ENCODE data around the gene FHAD1. TPM values are rescaled to one million over a fixed set of nuclear protein-coding genes. Genes with fewer than 3 reads are reported as not detected.

Gene FHAD1
- total RNA-seq, 6 donors from 2014 or later: 2.0 to 45.8 (median 12.5) TPM

GRCh38 chr1:15215116-15215515 is 31.9 kb upstream of the FHAD1 start:
- no peak for TF ChIP-seq CTCF (IDR thresholded peaks at IDR 0.05)
- no peak for TF ChIP-seq POLR2A (IDR thresholded peaks at IDR 0.05)
- TF ChIP-seq POLR2AphosphoS5 (IDR thresholded peaks at IDR 0.05): no peak
- TF ChIP-seq EP300 (IDR thresholded peaks at IDR 0.05): no peak
- Histone ChIP-seq H3K27me3 (no peaks in the 10 kb centered on the region), H3K27ac (peak overlapping the region; percentile 28 to 58 (median 54)), H3K9me3 (no peaks in the 10 kb centered on the region), H3K36me3 (peaks cover 0 to 19% (median 2%) of the 10 kb centered on the region in 4 donors), H3K4me3 (no peak overlapping the region), H3K4me1 (peaks cover 27 to 50% (median 30%) of the 10 kb centered on the region in 4 donors)
- ATAC-seq (ENCODE audit: low FRiP score in 2 of 2) (no peak), DNase-seq (peak in 1 of 2 donors; percentile 70)
- 85% methylated on average over 18 to 23 of the region's 23 CpGs for WGBS, 2 donors

GRCh38 chr1:15217654-15218053 is 29.4 kb upstream of the FHAD1 start:
- TF ChIP-seq POLR2AphosphoS5 (IDR thresholded peaks at IDR 0.05) (no peak), CTCF (IDR thresholded peaks at IDR 0.05) (no peak)
- no peaks in the 10 kb centered on the region for H3K27me3 ChIP-seq
- ATAC-seq (ENCODE audit: low FRiP score in 2 of 2) (no peak), DNase-seq (no peak)
- WGBS, 2 donors: 100% methylated on average over 1 of the region's 1 CpG
- peaks cover 23 to 40% (median 24%) of the 10 kb centered on the region in 4 donors for H3K4me1 ChIP-seq
- peaks cover 0 to 19% (median 2%) of the 10 kb centered on the region in 4 donors for H3K36me3 ChIP-seq
- no peak overlapping the region for H3K4me3 ChIP-seq
- peak overlapping the region in 2 of 4 donors; percentile 22 to 36 for H3K27ac ChIP-seq
- H3K9me3 ChIP-seq: no peaks in the 10 kb centered on the region

- H3K27me3 ChIP-seq: no peaks in the 10 kb centered on the region
- TF ChIP-seq EP300 (IDR thresholded peaks at IDR 0.05): peak in 1 of 4 donors; percentile 25
- TF ChIP-seq CTCF (IDR thresholded peaks at IDR 0.05): no peak
- TF ChIP-seq POLR2A (IDR thresholded peaks at IDR 0.05): no peak
- no peak for TF ChIP-seq POLR2AphosphoS5 (IDR thresholded peaks at IDR 0.05)
- no peaks in the 10 kb centered on the region for H3K9me3 ChIP-seq
- H3K36me3 ChIP-seq: peaks cover 0 to 19% (median 2%) of the 10 kb centered on the region in 4 donors
- DNase-seq: peak in 1 of 2 donors; percentile 54
- no peak overlapping the region for H3K4me3 ChIP-seq
- H3K4me1 ChIP-seq: peaks cover 18 to 32% (median 20%) of the 10 kb centered on the region in 4 donors
- H3K27ac ChIP-seq: peak overlapping the region in 3 of 4 donors; percentile 22 to 36 (median 31)
- WGBS, 2 donors: 57 to 59% methylated on average over 6 of the region's 6 CpGs
- ATAC-seq (ENCODE audit: low FRiP score in 2 of 2): no peak
These were observed 28.4 kb upstream of the FHAD1 start for GRCh38 chr1:15218287-15219279.

GRCh38 chr1:15219280-15220023 is 27.6 kb upstream of the FHAD1 start:
- ATAC-seq (ENCODE audit: low FRiP score in 2 of 2): no peak
- 90 to 92% methylated on average over 20 to 22 of the region's 22 CpGs for WGBS, 2 donors
- DNase-seq: peak in 1 of 2 donors; percentile 60
- H3K4me3 ChIP-seq: no peak overlapping the region
- H3K4me1 ChIP-seq: peaks cover 15 to 26% (median 21%) of the 10 kb centered on the region in 4 donors
- TF ChIP-seq EP300 (IDR thresholded peaks at IDR 0.05) (no peak), POLR2AphosphoS5 (IDR thresholded peaks at IDR 0.05) (no peak), POLR2A (IDR thresholded peaks at IDR 0.05) (no peak), CTCF (IDR thresholded peaks at IDR 0.05) (no peak)
- no peak overlapping the region for H3K27ac ChIP-seq
- H3K9me3 ChIP-seq: no peaks in the 10 kb centered on the region
- H3K27me3 ChIP-seq: no peaks in the 10 kb centered on the region
- H3K36me3 ChIP-seq: peaks cover 0 to 17% (median 2%) of the 10 kb centered on the region in 4 donors

All from upper lobe of left lung (tissue), 6 donors.